GM18508 (cell line): ENCODE data around the gene NR2F2.

ENCODE experiments used
- ATAC-seq: cut with Tn5 transposase; IDR thresholded peaks from one replicate; pipeline ENCODE4 v1.9.1; 2021; ENCODE audit warnings: moderate number of reproducible peaks; ENCODE audit not compliant: insufficient read depth, unreplicated experiment

NR2F2 gene

GRCh38 chr15:96314963-96315362 is 15.5 kb upstream of the NR2F2 start:
- ATAC-seq = no peak

- no peak for ATAC-seq
These were observed 13.4 kb upstream of the NR2F2 start for GRCh38 chr15:96316953-96317629.

GRCh38 chr15:96320107-96320506 is 10.4 kb upstream of the NR2F2 start:
- ATAC-seq = no peak

GRCh38 chr15:96320703-96321638 is 9.5 kb upstream of the NR2F2 start:
- no peak for ATAC-seq

- no peak for ATAC-seq
These were observed 8.6 kb upstream of the NR2F2 start for GRCh38 chr15:96321639-96322535.

- ATAC-seq = no peak
These were observed 7.8 kb upstream of the NR2F2 start for GRCh38 chr15:96322536-96323318.

GRCh38 chr15:96323319-96324145 is 7.0 kb upstream of the NR2F2 start:
- ATAC-seq = no peak

GRCh38 chr15:96324192-96324895 is 6.2 kb upstream of the NR2F2 start:
- no peak for ATAC-seq

- ATAC-seq = no peak
These were observed 5.5 kb upstream of the NR2F2 start for GRCh38 chr15:96324940-96325540.

GRCh38 chr15:96325541-96326327 is 4.8 kb upstream of the NR2F2 start:
- no peak for ATAC-seq

GRCh38 chr15:96326328-96327154 is 4.0 kb upstream of the NR2F2 start:
- ATAC-seq = no peak

- peak; percentile 40 for ATAC-seq
These were observed 3.3 kb upstream of the NR2F2 start for GRCh38 chr15:96327155-96327741.

GRCh38 chr15:96328181-96328876 is 2.2 kb upstream of the NR2F2 start:
- no peak for ATAC-seq

GRCh38 chr15:96328877-96329195 is 1.7 kb upstream of the NR2F2 start:
- ATAC-seq = no peak

- no peak for ATAC-seq
These were observed 1.0 kb upstream of the NR2F2 start for GRCh38 chr15:96329403-96329981.
